PC-3 (cell line): ENCODE data around the gene FFAR4. TPM values are rescaled to one million over a fixed set of nuclear protein-coding genes. Genes with fewer than 3 reads are reported as not detected.

Experiments
- ATAC-seq: fragments of 200-7000 bp; cut with Tn5 transposase; 2 replicates; pipeline ENCODE4 v1.9.1; 2020; ENCODE audit warnings: mild to moderate bottlenecking, moderate library complexity
- BruUV-seq: library from RNA; stranded (reverse); fragments of 400-500 nt; replicated peaks from 2 replicates; lab custom pipeline; 2021; lab: Mats Ljungman, UMichigan
- CTCF ChIA-PET: fragments of 300-600 bp; sonication (Branson Sonifier 250); formaldehyde crosslinking; loops from one replicate; lab custom pipeline; 2022; ENCODE audit warnings: antibody characterized with exemption; lab: Charles Lee
- POLR2A ChIA-PET: fragments of 300-600 bp; sonication (Branson Sonifier 250); formaldehyde crosslinking; loops from one replicate; lab custom pipeline; 2022; ENCODE audit warnings: antibody characterized with exemption; ENCODE audit not compliant: unreplicated experiment; lab: Charles Lee
- DNase-seq: peaks from one replicate; pipeline ENCODE4 v3.0.0-alpha.2; 2015
- H2AFZ ChIP-seq: fragments of 300-600 bp; sonication (generic); 2 replicates; pipeline ENCODE4 v1.6.0; 2016; ENCODE audit warnings: antibody characterized with exemption, low read length
- H3F3A ChIP-seq: fragments of 300-600 bp; sonication (generic); one replicate; pipeline ENCODE4 v1.6.0; 2017; ENCODE audit warnings: antibody characterized with exemption, low read length, control low read depth, mild to moderate bottlenecking; ENCODE audit not compliant: unreplicated experiment
- H3K27ac ChIP-seq: fragments of 300-600 bp; sonication (generic); 2 replicates; pipeline ENCODE4 v1.5.1; 2016; ENCODE audit warnings: mild to moderate bottlenecking, low read length
- H3K27me3 ChIP-seq: fragments of 300-600 bp; sonication (generic); 2 replicates; pipeline ENCODE4 v1.6.1; 2016; ENCODE audit warnings: low read length, mixed read lengths
- H3K36me3 ChIP-seq: fragments of 300-600 bp; sonication (generic); 2 replicates; pipeline ENCODE4 v1.6.1; 2016; ENCODE audit warnings: low read depth, mixed run types, low read length, mixed read lengths
- H3K4me1 ChIP-seq: fragments of 300-600 bp; sonication (generic); 2 replicates; pipeline ENCODE4 v1.5.1; 2016; ENCODE audit warnings: low read length; ENCODE audit not compliant: insufficient read depth
- H3K4me2 ChIP-seq: fragments of 300-600 bp; sonication (generic); 2 replicates; pipeline ENCODE4 v1.6.0; 2016; ENCODE audit warnings: low read length
- H3K4me3 ChIP-seq: fragments of 300-600 bp; sonication (generic); 2 replicates; pipeline ENCODE4 v1.5.1; 2016; ENCODE audit warnings: mild to moderate bottlenecking, low read length, mixed read lengths
- H3K79me2 ChIP-seq: fragments of 300-600 bp; sonication (generic); 2 replicates; pipeline ENCODE4 v1.6.1; 2017; ENCODE audit warnings: low read length, mixed read lengths
- H3K9ac ChIP-seq: fragments of 300-600 bp; sonication (generic); 2 replicates; pipeline ENCODE4 v1.6.0; 2016; ENCODE audit warnings: mild to moderate bottlenecking, low read length
- H3K9me2 ChIP-seq: fragments of 300-600 bp; sonication (generic); replicated peaks from 2 replicates; pipeline ENCODE4 v1.6.1; 2016; ENCODE audit warnings: mixed run types, low read length, mixed read lengths
- H3K9me3 ChIP-seq: fragments of 300-600 bp; sonication (generic); 2 replicates; pipeline ENCODE4 v1.6.1; 2016; ENCODE audit warnings: low read length, mixed read lengths
- H4K20me1 ChIP-seq: fragments of 300-600 bp; sonication (generic); 2 replicates; pipeline ENCODE4 v1.6.1; 2016; ENCODE audit warnings: low read length, mixed read lengths
- EZH2 ChIP-seq: fragments of 300-600 bp; sonication (generic); IDR thresholded peaks from one replicate; pipeline ENCODE4 v1.6.1; 2017; ENCODE audit warnings: antibody characterized with exemption, mild to moderate bottlenecking, low read length; ENCODE audit not compliant: unreplicated experiment
- EZH2phosphoT487 ChIP-seq: fragments of 300-600 bp; sonication (generic); IDR thresholded peaks from 2 replicates; pipeline ENCODE4 v1.6.1; 2018; ENCODE audit warnings: mild to moderate bottlenecking, antibody characterized with exemption, low read length, borderline replicate concordance
- intact Hi-C: fragments of 100-400 bp; cut with micrococcal nuclease; formaldehyde crosslinking; loops from 2 replicates; pipeline ENCODE4 v1.9.0; 2023
- total RNA-seq: library from RNA; depleted of rRNA; stranded (reverse); fragments of >200 nt; gene quantifications from 2 replicates; pipeline ENCODE4 v1.2.3, GENCODE V29; 2014
- TF ChIP-seq, protein P1 (sequence below): fragments of 300-600 bp; sonication (generic); conservative IDR thresholded peaks from 2 replicates; pipeline ENCODE4 v1.5.1; 2017; ENCODE audit warnings: antibody characterized with exemption, low read depth, mild to moderate bottlenecking, low read length

The FFAR4 gene
- total RNA-seq, 1 experiment from 2014 or later = 1.5 TPM

DNA sequence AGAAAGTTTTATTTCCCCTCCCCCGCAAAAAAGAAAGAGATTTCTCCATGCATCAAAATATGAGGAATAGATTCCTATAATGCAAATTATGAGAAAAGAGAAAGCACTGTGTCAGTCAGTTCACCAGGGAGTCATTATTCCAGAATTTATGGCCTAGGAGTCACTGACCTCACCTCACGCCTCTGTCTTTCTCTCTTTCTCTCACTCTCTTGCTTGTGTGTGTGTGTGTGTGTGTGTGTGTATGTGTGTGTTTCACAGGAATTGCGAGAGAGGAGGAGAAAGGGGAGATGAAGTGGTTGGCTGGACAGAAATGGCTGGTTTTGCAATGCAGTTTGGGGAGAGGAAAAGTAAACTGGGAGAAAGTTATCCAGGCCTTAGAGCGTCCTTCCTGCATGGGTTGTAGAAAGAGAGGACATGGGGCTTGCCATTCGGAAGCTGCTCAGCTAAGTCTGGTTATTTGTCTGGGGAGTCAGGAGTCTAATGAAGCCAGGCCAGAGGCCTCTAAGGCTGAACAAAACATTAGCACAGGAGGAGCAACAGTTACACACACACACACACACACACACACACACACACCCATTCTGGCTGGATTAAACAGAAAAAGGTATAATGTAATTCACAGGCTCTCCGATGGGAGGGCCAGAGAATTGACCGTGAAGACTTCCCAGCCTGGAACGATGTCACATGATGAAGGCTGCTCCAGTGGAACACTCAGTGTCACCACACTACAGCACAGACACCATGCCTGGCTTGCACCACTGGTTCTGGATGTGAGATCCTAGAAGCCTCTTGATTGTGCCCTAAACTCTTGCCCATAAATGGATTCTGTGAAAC is 12.8 kb upstream of the FFAR4 start:
- Histone ChIP-seq H3K4me1 (peaks cover 5% of the 10 kb centered on the region), H3K4me2 (no peak overlapping the region), H3K79me2 (no peaks in the 10 kb centered on the region), H2AFZ (no peak overlapping the region), H3F3A (no peaks in the 10 kb centered on the region), H4K20me1 (no peaks in the 10 kb centered on the region), H3K9ac (no peak overlapping the region), H3K9me2 (no peaks in the 10 kb centered on the region), H3K27me3 (no peaks in the 10 kb centered on the region), H3K9me3 (no peaks in the 10 kb centered on the region), H3K36me3 (no peaks in the 10 kb centered on the region), H3K4me3 (no peak overlapping the region), H3K27ac (no peak overlapping the region)
- ChIA-PET CTCF (interaction anchor here (1.3 kb wide), 1 partner anchor 127 kb away, joined by 21 read pairs; no protein-coding TSS in a partner anchor), POLR2A (no interaction called here)
- no peak for ATAC-seq
- intact Hi-C loops = no loop called here
- DNase-seq = no peak
- no TSS peak for BruUV-seq
- no peak for TF ChIP-seq EZH2phosphoT487
- TF ChIP-seq EZH2 = no peak
- TF ChIP-seq, protein P1, sequence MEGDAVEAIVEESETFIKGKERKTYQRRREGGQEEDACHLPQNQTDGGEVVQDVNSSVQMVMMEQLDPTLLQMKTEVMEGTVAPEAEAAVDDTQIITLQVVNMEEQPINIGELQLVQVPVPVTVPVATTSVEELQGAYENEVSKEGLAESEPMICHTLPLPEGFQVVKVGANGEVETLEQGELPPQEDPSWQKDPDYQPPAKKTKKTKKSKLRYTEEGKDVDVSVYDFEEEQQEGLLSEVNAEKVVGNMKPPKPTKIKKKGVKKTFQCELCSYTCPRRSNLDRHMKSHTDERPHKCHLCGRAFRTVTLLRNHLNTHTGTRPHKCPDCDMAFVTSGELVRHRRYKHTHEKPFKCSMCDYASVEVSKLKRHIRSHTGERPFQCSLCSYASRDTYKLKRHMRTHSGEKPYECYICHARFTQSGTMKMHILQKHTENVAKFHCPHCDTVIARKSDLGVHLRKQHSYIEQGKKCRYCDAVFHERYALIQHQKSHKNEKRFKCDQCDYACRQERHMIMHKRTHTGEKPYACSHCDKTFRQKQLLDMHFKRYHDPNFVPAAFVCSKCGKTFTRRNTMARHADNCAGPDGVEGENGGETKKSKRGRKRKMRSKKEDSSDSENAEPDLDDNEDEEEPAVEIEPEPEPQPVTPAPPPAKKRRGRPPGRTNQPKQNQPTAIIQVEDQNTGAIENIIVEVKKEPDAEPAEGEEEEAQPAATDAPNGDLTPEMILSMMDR = no peak

DNA sequence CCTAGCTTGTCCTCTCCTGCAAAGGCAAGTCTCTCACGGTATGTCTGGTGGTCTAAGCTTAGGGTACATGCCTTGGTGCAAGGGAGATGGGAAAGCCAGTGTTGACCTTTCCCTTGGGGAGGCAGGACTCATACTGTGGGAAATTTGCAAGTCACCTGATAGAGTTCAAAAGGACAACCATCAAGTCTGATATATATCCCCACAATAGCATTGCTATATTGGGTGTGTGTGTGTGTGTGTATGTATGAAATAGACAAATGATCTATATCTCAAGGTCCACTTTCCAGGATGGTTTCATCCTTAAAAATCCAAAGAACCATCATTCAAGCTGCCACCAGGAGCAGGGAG is 12.2 kb upstream of the FFAR4 start:
- Histone ChIP-seq H3K4me3 (no peak overlapping the region), H3F3A (no peaks in the 10 kb centered on the region), H3K9ac (no peak overlapping the region), H3K36me3 (no peaks in the 10 kb centered on the region), H3K9me3 (no peaks in the 10 kb centered on the region), H3K27ac (no peak overlapping the region), H3K79me2 (no peaks in the 10 kb centered on the region), H3K27me3 (no peaks in the 10 kb centered on the region), H3K4me1 (peaks cover 5% of the 10 kb centered on the region), H2AFZ (no peak overlapping the region), H3K9me2 (no peaks in the 10 kb centered on the region), H3K4me2 (no peak overlapping the region), H4K20me1 (no peaks in the 10 kb centered on the region)
- ChIA-PET CTCF (interaction anchor here (1.0 to 1.3 kb wide), 2 partner anchors 124 to 126 kb away, joined by 4 to 21 read pairs; no protein-coding TSS in a partner anchor), POLR2A (interaction anchor here (0.6 kb wide), 1 partner anchor 125 kb away, joined by 8 read pairs; no protein-coding TSS in a partner anchor)
- TF ChIP-seq EZH2 = no peak
- TF ChIP-seq, protein P1 = no peak
- TF ChIP-seq EZH2phosphoT487 = no peak
- no TSS peak for BruUV-seq
- ATAC-seq (no peak), DNase-seq (no peak)
- intact Hi-C loops = no loop called here
